SK-N-MC (cell line): ENCODE measurements around the gene CLASRP.

Experiments
- DNase-seq: peaks from one replicate; pipeline ENCODE4 v3.0.0-alpha.2; 2011; ENCODE audit warnings: low read depth, low spot score
- H3K27ac ChIP-seq: fragments of 200-600 bp; sonication (generic); 2 replicates; pipeline ENCODE4 v1.5.1; 2016; ENCODE audit warnings: mixed run types
- H3K36me3 ChIP-seq: fragments of 200-600 bp; sonication (generic); 2 replicates; pipeline ENCODE4 v1.6.1; 2017; ENCODE audit warnings: antibody characterized with exemption, low read length, mixed read lengths; ENCODE audit not compliant: insufficient read depth
- H3K4me3 ChIP-seq: fragments of 200-600 bp; sonication (generic); 2 replicates; pipeline ENCODE4 v1.5.1; 2016
- H3K9ac ChIP-seq: fragments of 200-600 bp; sonication (generic); 2 replicates; pipeline ENCODE4 v1.8.0; 2017; ENCODE audit warnings: mixed run types, mixed read lengths; ENCODE audit not compliant: insufficient read length
- H3K9me3 ChIP-seq: fragments of 200-600 bp; sonication (generic); 2 replicates; pipeline ENCODE4 v1.6.1; 2017; ENCODE audit warnings: low read depth, mild to moderate bottlenecking, antibody characterized with exemption, low read length, moderate library complexity, mixed read lengths
- EZH2 ChIP-seq: fragments of 200-600 bp; sonication (generic); IDR thresholded peaks from one replicate; pipeline ENCODE4 v1.6.1; 2017; ENCODE audit warnings: antibody characterized with exemption
- FOXP2 ChIP-seq: optimal IDR thresholded peaks from 2 replicates; pipeline ENCODE3; 2011; ENCODE audit warnings: mild to moderate bottlenecking, moderate library complexity; ENCODE audit not compliant: insufficient read depth; ENCODE audit errors: extremely low read length, control extremely low read depth
- POLR2AphosphoS5 ChIP-seq: IDR thresholded peaks from 2 replicates; pipeline ENCODE4 v1.6.1; 2012; ENCODE audit warnings: mild to moderate bottlenecking, low read depth, low read length, borderline replicate concordance

The CLASRP gene

GRCh38 chr19:45075301-45076028 lies 36.6 kb downstream of the CLASRP start:
- Histone ChIP-seq H3K9me3 (no peaks in the 10 kb centered on the region), H3K9ac (peak overlapping the region; percentile 17), H3K4me3 (peak overlapping the region; percentile 68), H3K27ac (no peak overlapping the region), H3K36me3 (peaks cover 5% of the 10 kb centered on the region; the same call in 1 of the 2 replicates)
- no peak for DNase-seq
- TF ChIP-seq FOXP2: no peak
- TF ChIP-seq POLR2AphosphoS5: no peak
- no peak for TF ChIP-seq EZH2

GRCh38 chr19:45076029-45076850 lies 37.4 kb downstream of the CLASRP start, which contains the start of gene ZNF296:
Gene ZNF296 (minus strand): TSS chr19:45076478. CDS start chr19:45076373, 105 bp downstream.
- TF ChIP-seq EZH2 (no peak), POLR2AphosphoS5 (peak; percentile 54; the same call in 1 of the 2 replicates)
- no peak for DNase-seq
- peak within 1 kb of the TSS; percentile 17 for H3K9ac ChIP-seq
- peak within 1 kb of the TSS; percentile 68 for H3K4me3 ChIP-seq
- H3K9me3 ChIP-seq: no peaks in the 10 kb centered on the region
- no peaks in the 10 kb centered on the region; the same call in 1 of the 2 replicates for H3K36me3 ChIP-seq
- H3K27ac ChIP-seq: 0 out of 2 replicates have a peak within 1 kb of the TSS, but pooled peaks have one; percentile 11

DNA sequence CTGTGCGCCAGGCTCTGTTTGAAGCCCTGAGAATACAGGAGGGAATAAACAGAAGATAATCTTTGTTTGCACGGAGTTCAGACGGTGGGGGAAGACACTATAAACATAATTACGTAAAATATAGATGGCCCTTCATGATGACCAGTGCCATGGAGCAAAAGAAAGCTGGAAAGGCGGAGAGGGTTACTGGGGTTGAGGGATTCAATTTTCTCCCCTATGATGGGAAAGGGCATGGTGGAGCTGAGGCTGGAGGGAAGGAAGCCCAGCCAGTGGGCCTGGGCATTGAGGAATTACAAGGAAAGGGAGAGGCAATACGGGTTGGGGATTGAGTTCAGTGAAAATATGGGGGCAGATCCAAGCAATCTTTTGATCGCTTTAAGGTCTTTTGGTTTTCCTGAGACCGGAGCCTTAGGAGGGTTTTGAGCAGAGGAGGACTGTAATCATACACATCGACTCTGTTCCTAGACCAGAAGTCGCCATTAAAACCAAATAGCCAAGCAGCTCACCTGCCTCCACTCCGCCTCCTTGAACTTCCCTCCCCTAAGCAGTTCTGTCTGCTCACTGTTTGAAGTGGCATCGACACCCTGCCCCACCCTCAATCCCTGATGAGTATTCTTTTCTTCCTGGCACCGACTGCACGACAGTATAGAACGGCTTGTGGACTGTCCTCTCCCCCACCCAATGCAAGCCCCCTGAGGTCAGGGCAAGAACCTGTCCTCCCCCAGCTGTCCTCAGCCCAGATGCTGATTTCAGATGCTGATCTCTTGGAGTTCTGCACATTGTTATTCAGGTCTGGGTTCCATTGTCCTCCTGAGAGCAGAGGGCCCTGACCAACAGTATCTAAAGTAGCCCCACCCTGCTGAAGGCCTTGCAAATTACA lies 38.2 kb downstream of the CLASRP start:
- 0 out of 2 replicates have a peak overlapping the region, but pooled peaks have one; percentile 11 for H3K27ac ChIP-seq
- peaks cover 7% of the 10 kb centered on the region; the same call in 1 of the 2 replicates for H3K36me3 ChIP-seq
- peak overlapping the region; percentile 68 for H3K4me3 ChIP-seq
- no peaks in the 10 kb centered on the region for H3K9me3 ChIP-seq
- DNase-seq: no peak
- peak overlapping the region; percentile 17 for H3K9ac ChIP-seq
- TF ChIP-seq POLR2AphosphoS5: no peak
- TF ChIP-seq FOXP2: no peak
- TF ChIP-seq EZH2: no peak

GRCh38 chr19:45078390-45079062 lies 39.7 kb downstream of the CLASRP start:
- DNase-seq: no peak
- no peak overlapping the region for H3K27ac ChIP-seq
- peak overlapping the region; percentile 98 for H3K9ac ChIP-seq
- peak overlapping the region; percentile 97 for H3K4me3 ChIP-seq
- TF ChIP-seq POLR2AphosphoS5: no peak
- no peak for TF ChIP-seq FOXP2
- TF ChIP-seq EZH2: no peak
- H3K9me3 ChIP-seq: no peaks in the 10 kb centered on the region
- H3K36me3 ChIP-seq: peaks cover 18% of the 10 kb centered on the region; the same call in 1 of the 2 replicates

DNA sequence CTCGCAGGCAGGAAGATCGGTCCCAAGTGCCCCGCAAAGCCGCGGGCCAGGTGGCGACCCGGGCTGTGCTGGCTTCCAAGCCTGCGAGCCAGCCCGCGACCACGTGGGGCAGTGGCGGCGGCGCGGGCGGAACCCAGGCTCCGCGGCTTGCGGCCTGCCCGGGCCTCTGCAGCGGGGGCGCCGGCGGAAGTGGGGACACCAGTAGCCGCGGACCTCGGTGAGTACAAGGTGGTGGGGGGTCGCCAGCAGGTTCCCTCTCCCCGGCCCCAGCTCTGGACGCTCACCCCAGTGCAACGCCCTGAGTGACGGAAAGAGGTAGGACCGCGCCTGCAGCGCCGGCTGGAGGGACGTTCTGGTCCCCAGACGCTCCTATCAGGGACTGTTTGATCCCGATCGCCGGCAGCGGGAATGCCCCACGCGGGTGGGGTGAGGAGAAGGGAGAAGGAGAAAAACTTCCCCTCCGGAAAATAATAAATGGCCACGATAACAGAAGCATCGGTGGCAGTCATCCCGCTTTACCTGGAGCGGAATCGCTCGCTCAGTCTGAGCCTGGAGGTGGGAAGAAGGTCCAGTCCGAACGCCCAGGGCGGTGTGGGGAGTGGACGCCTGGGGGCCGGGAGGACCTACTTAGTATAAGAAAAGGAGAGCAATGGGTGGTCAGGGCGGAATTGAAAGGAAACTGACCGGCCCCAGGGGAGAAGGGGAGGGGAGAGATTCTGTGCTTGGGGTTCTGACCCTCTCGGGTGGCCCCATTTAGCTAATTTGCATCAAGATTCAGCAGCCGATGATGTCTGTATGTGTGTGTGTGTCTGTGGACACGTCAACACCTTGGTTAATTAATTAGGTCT lies 40.4 kb downstream of the CLASRP start, which contains the start of gene GEMIN7:
Gene GEMIN7 (plus strand): TSS at position 198 of the 848 bp plus-strand sequence. CDS start 10,855 bp downstream, outside the sequence.
- DNase-seq: no peak
- H3K36me3 ChIP-seq: peaks cover 19% of the 10 kb centered on the region; the same call in 1 of the 2 replicates
- H3K9ac ChIP-seq: peak within 1 kb of the TSS; percentile 98
- no peaks in the 10 kb centered on the region for H3K9me3 ChIP-seq
- TF ChIP-seq EZH2 (no peak), POLR2AphosphoS5 (peak; percentile 87), FOXP2 (no peak)
- peak within 1 kb of the TSS; percentile 97 for H3K4me3 ChIP-seq
- peak within 1 kb of the TSS; percentile 70 for H3K27ac ChIP-seq

GRCh38 chr19:45079911-45080370 lies 41.1 kb downstream of the CLASRP start:
- H3K36me3 ChIP-seq: peaks cover 19% of the 10 kb centered on the region; the same call in 1 of the 2 replicates
- peak overlapping the region; percentile 97 for H3K4me3 ChIP-seq
- H3K9me3 ChIP-seq: no peaks in the 10 kb centered on the region
- peak overlapping the region; percentile 98 for H3K9ac ChIP-seq
- H3K27ac ChIP-seq: no peak overlapping the region
- TF ChIP-seq EZH2: no peak
- no peak for DNase-seq
